Measurements from ENCODE around the gene PCSK7.

Gene PCSK7

DNA sequence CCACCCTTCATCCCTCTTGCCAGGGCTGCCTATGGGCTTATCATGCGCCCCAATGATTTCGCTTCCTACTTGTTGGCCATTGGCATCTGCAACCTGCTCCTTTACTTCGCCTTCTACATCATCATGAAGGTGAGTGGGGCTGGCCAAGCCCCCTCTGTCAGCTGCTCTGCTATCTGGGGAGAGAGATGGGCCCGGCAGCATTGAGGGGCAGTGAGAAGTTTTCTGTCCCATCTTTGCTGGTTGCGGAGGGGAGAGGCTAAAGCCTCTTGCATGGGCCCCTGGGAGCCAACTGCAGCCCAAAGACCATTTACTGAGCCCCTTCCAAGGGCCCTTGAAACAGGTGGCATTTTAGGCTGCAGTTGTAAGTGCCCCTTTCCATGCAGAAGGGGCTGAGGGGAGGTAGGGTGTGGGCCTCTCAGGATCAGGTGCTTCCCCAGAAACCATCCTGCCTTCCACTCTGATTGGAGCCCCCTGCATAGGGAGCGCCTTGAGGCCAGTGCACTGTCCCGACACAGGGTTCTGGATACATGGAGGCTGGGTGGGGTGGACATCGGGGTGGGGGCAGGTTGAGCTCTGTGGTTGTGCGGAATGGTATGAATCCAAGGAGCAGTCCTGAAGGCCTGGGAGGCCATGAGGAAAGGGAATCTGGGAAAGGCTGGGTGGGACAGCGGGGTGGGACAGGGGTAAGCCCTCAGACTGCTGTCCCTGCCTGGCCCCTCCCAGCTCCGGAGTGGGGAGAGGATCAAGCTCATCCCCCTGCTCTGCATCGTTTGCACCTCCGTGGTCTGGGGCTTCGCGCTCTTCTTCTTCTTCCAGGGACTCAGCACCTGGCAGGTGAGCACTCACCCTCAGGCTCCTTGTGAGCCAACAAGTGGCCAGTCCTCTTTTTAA is 38.5 kb downstream of the PCSK7 start:
- ATAC-seq (ENCODE audit: insufficient read depth, low read depth) (no peak), DNase-seq (no peak)
- no peak overlapping the region for H2AFZ ChIP-seq (ENCODE audit: low read depth, low read length)
- TF ChIP-seq EZH2 (IDR thresholded peaks at IDR 0.05; ENCODE audit: borderline replicate concordance, low read depth, low read length, severe bottlenecking), result no peak
- TF ChIP-seq, protein P1, sequence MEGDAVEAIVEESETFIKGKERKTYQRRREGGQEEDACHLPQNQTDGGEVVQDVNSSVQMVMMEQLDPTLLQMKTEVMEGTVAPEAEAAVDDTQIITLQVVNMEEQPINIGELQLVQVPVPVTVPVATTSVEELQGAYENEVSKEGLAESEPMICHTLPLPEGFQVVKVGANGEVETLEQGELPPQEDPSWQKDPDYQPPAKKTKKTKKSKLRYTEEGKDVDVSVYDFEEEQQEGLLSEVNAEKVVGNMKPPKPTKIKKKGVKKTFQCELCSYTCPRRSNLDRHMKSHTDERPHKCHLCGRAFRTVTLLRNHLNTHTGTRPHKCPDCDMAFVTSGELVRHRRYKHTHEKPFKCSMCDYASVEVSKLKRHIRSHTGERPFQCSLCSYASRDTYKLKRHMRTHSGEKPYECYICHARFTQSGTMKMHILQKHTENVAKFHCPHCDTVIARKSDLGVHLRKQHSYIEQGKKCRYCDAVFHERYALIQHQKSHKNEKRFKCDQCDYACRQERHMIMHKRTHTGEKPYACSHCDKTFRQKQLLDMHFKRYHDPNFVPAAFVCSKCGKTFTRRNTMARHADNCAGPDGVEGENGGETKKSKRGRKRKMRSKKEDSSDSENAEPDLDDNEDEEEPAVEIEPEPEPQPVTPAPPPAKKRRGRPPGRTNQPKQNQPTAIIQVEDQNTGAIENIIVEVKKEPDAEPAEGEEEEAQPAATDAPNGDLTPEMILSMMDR (IDR thresholded peaks at IDR 0.05; ENCODE audit: borderline replicate concordance, extremely low read depth, low read length, poor library complexity, severe bottlenecking), result no peak
- no peaks in the 10 kb centered on the region for H3K9me3 ChIP-seq (ENCODE audit: insufficient read depth, low read length, severe bottlenecking)
- no peak overlapping the region for H3K4me2 ChIP-seq (ENCODE audit: insufficient read depth, low read length)
- peaks cover 22% of the 10 kb centered on the region; the same call in 1 of the 2 replicates for H3K36me3 ChIP-seq (ENCODE audit: insufficient read depth, low read length)
- no peaks in the 10 kb centered on the region for H3K4me1 ChIP-seq (ENCODE audit: insufficient read depth, low read length)
- H3K4me3 ChIP-seq (ENCODE audit: low read depth in 1 of 2, low read length in 2 of 2), result no peak overlapping the region
- no peaks in the 10 kb centered on the region for H3K79me2 ChIP-seq (ENCODE audit: insufficient read depth, low read length)
- no peak overlapping the region for H3K9ac ChIP-seq (ENCODE audit: low read depth, low read length)
- H3K27ac ChIP-seq (ENCODE audit: low read length), result no peak overlapping the region
- no peaks in the 10 kb centered on the region for H4K20me1 ChIP-seq (ENCODE audit: insufficient read depth, low read length)
- H3K27me3 ChIP-seq (ENCODE audit: insufficient read depth, low read length, poor library complexity), result no peaks in the 10 kb centered on the region

DNA sequence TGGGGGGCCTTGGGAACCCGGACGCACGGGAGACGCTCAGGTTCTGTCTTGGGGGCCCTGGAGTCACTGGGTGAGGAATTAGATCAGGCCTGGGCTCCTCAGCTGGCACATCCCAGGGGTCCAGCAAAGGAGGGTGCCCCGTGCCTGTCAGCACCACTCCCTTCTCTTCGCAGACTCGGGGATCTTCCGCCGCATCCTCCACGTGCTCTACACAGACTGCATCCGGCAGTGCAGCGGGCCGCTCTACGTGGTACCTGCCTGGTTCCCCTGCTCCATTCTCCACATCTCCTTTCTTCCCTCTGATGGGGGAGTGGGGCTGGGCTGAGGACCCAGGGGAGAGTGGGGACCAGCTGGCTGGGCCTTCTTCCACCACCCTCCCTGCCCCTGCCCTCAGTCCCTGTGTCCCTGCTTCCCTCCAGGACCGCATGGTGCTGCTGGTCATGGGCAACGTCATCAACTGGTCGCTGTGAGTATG is 39.4 kb downstream of the PCSK7 start:
- ATAC-seq (ENCODE audit: insufficient read depth, low read depth) (no peak), DNase-seq (no peak)
- Histone ChIP-seq H3K27me3 (ENCODE audit: insufficient read depth, low read length, poor library complexity) (no peaks in the 10 kb centered on the region), H3K79me2 (ENCODE audit: insufficient read depth, low read length) (no peaks in the 10 kb centered on the region), H3K4me1 (ENCODE audit: insufficient read depth, low read length) (no peaks in the 10 kb centered on the region), H3K9ac (ENCODE audit: low read depth, low read length) (no peak overlapping the region), H3K9me3 (ENCODE audit: insufficient read depth, low read length, severe bottlenecking) (no peaks in the 10 kb centered on the region), H3K4me3 (ENCODE audit: low read depth in 1 of 2, low read length in 2 of 2) (no peak overlapping the region), H4K20me1 (ENCODE audit: insufficient read depth, low read length) (no peaks in the 10 kb centered on the region), H3K4me2 (ENCODE audit: insufficient read depth, low read length) (no peak overlapping the region), H2AFZ (ENCODE audit: low read depth, low read length) (no peak overlapping the region), H3K36me3 (ENCODE audit: insufficient read depth, low read length) (peaks cover 22% of the 10 kb centered on the region; the same call in 1 of the 2 replicates), H3K27ac (ENCODE audit: low read length) (no peak overlapping the region)
- TF ChIP-seq, protein P1 (IDR thresholded peaks at IDR 0.05; ENCODE audit: borderline replicate concordance, extremely low read depth, low read length, poor library complexity, severe bottlenecking), result no peak
- no peak for TF ChIP-seq EZH2 (IDR thresholded peaks at IDR 0.05; ENCODE audit: borderline replicate concordance, low read depth, low read length, severe bottlenecking)

DNA sequence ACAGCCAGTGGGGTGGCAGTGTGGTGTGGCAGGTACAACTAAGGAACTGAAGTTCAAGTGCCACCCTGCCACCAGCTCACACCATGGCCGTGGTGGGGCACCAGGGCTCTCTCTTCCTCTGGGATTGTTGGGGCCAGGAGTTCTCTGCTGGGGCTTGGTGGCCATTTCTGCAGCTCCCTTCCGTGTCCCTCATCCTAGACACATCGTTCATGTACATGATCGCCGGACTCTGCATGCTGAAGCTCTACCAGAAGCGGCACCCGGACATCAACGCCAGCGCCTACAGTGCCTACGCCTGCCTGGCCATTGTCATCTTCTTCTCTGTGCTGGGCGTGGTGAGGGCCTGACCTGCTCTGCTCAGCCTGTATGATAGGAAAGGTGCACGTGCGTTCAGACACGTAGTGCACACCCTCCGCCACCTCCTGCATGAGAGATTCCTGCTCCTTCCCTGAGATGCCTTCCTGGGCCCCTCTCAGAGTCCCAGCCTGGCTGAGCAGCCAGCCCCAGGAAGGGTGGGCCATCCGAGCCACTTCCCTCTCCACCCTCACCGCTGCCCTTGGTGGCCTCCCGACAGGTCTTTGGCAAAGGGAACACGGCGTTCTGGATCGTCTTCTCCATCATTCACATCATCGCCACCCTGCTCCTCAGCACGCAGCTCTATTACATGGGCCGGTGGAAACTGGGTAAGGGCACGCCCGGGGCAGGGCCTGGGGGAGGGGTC is 40.0 kb downstream of the PCSK7 start:
- H3K4me1 ChIP-seq (ENCODE audit: insufficient read depth, low read length), result no peaks in the 10 kb centered on the region
- H2AFZ ChIP-seq (ENCODE audit: low read depth, low read length), result no peak overlapping the region
- H4K20me1 ChIP-seq (ENCODE audit: insufficient read depth, low read length), result no peaks in the 10 kb centered on the region
- no peak for DNase-seq
- no peak overlapping the region for H3K4me2 ChIP-seq (ENCODE audit: insufficient read depth, low read length)
- H3K79me2 ChIP-seq (ENCODE audit: insufficient read depth, low read length), result no peaks in the 10 kb centered on the region
- H3K4me3 ChIP-seq (ENCODE audit: low read depth in 1 of 2, low read length in 2 of 2), result no peak overlapping the region
- no peak for ATAC-seq (ENCODE audit: insufficient read depth, low read depth)
- H3K36me3 ChIP-seq (ENCODE audit: insufficient read depth, low read length), result peaks cover 22% of the 10 kb centered on the region; the same call in 1 of the 2 replicates
- H3K27me3 ChIP-seq (ENCODE audit: insufficient read depth, low read length, poor library complexity), result no peaks in the 10 kb centered on the region
- no peaks in the 10 kb centered on the region for H3K9me3 ChIP-seq (ENCODE audit: insufficient read depth, low read length, severe bottlenecking)
- TF ChIP-seq EZH2 (IDR thresholded peaks at IDR 0.05; ENCODE audit: borderline replicate concordance, low read depth, low read length, severe bottlenecking), result no peak
- TF ChIP-seq, protein P1 (IDR thresholded peaks at IDR 0.05; ENCODE audit: borderline replicate concordance, extremely low read depth, low read length, poor library complexity, severe bottlenecking), result no peak
- no peak overlapping the region for H3K27ac ChIP-seq (ENCODE audit: low read length)
- no peak overlapping the region for H3K9ac ChIP-seq (ENCODE audit: low read depth, low read length)

Data from DND-41 (cell line).